Measurements from ENCODE around the gene SUSD3.

SUSD3 gene

GRCh38 chr9:93053781-93054331 lies 4.6 kb upstream of the SUSD3 start:
- DNase-seq, result no peak

GRCh38 chr9:93054758-93055704 lies 3.5 kb upstream of the SUSD3 start:
- DNase-seq, result no peak

GRCh38 chr9:93057042-93057702 lies 1.3 kb upstream of the SUSD3 start:
- no peak for DNase-seq

- no peak for DNase-seq
Measured at GRCh38 chr9:93057703-93058354, 672 bp upstream of the SUSD3 start.

GRCh38 chr9:93059011-93059714 lies 662 bp downstream of the SUSD3 start:
- peak; percentile 48 for DNase-seq

GRCh38 chr9:93059715-93060578 lies 1.4 kb downstream of the SUSD3 start:
- no peak for DNase-seq

GRCh38 chr9:93060746-93061259 lies 2.3 kb downstream of the SUSD3 start:
- no peak for DNase-seq

GRCh38 chr9:93061260-93061751 lies 2.8 kb downstream of the SUSD3 start:
- no peak for DNase-seq

GRCh38 chr9:93061791-93062763 lies 3.6 kb downstream of the SUSD3 start:
- DNase-seq, result peak; percentile 51

- DNase-seq, result peak; percentile 79
Measured at GRCh38 chr9:93064392-93065134, 6.1 kb downstream of the SUSD3 start.

- no peak for DNase-seq
Measured at GRCh38 chr9:93065135-93065720, 6.7 kb downstream of the SUSD3 start.

- no peak for DNase-seq
Measured at GRCh38 chr9:93066978-93067603, 8.6 kb downstream of the SUSD3 start.

GRCh38 chr9:93068956-93069355 lies 10.5 kb downstream of the SUSD3 start:
- no peak for DNase-seq

GRCh38 chr9:93071464-93071863 lies 13.0 kb downstream of the SUSD3 start:
- peak; percentile 34 for DNase-seq

- no peak for DNase-seq
Measured at GRCh38 chr9:93072383-93072795, 13.9 kb downstream of the SUSD3 start.

- no peak for DNase-seq
Measured at GRCh38 chr9:93076101-93076791, 17.7 kb downstream of the SUSD3 start.

GRCh38 chr9:93076792-93077128 lies 18.3 kb downstream of the SUSD3 start:
- no peak for DNase-seq

- no peak for DNase-seq
Measured at GRCh38 chr9:93077367-93077766, 18.9 kb downstream of the SUSD3 start.
